ENCODE measurements around the gene SLC39A8. TPM values are rescaled to one million over a fixed set of nuclear protein-coding genes. Genes with fewer than 3 reads are reported as not detected.

Gene SLC39A8
- total and polyA plus RNA-seq, 9 of the 15 experiments (the other 6 are each of a cell fraction or from before 2014, with no cell fraction given), result 8.2 to 30.3 (median 25.0) TPM

DNA sequence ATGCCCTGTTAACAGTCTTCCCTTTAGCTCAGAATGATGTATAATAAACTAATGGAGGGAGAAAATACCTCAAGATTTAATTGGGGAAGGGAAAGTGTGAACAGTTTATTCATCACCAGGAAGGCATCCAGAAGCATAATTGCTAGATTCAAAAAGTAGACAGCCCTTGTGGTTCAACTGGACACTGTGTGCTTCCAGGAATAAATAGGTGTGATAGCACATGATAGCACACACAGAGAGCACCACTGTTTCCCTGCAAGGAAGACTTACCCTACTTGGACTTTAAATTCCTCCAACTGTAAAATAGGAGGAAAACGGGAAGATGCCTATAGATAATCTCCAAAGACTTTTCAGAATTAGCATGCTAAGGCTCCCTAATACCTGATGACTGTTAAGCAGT is 27.8 kb downstream of the SLC39A8 start:
- no peak for FAIRE-seq
- Histone ChIP-seq H3K27me3 (ENCODE audit: control insufficient read depth in 2 of 2, insufficient read depth in 2 of 2, low read length in 2 of 2) (no peaks in the 10 kb centered on the region), H4K20me1 (replicated peaks; ENCODE audit: control insufficient read depth, insufficient read depth, low read length) (no peaks in the 10 kb centered on the region), H3K4me3 (no peak overlapping the region), H3K4me2 (ENCODE audit: insufficient read depth, low read length) (no peak overlapping the region), H3K9me1 (ENCODE audit: control insufficient read depth, insufficient read depth, low read length) (no peaks in the 10 kb centered on the region), H2AFZ (ENCODE audit: low read depth, low read length) (no peak overlapping the region), H3K79me2 (ENCODE audit: control insufficient read depth, insufficient read depth, low read length) (no peaks in the 10 kb centered on the region), H3K9ac (ENCODE audit: insufficient read depth in 1 of 2, low read depth in 2 of 2, low read length in 2 of 2) (no peak overlapping the region), H3K27ac (ENCODE audit: extremely low read depth, low read depth, low read length) (no peak overlapping the region), H3K36me3 (ENCODE audit: control insufficient read depth, insufficient read depth, low read length) (no peaks in the 10 kb centered on the region), H3K4me1 (replicated peaks in 1 of 2; ENCODE audit: control insufficient read depth in 2 of 2, insufficient read depth in 2 of 2, low read length in 2 of 2) (peaks cover 0 to 2% of the 10 kb centered on the region in 2 experiments; a peak in 1 of 5 replicates), H3K9me3 (replicated peaks; ENCODE audit: control insufficient read depth, insufficient read depth, low read depth, low read length) (no peaks in the 10 kb centered on the region)
- POLR2A ChIA-PET, result no interaction called here
- CTCF ChIA-PET (ENCODE audit: low intra/inter-chr PET ratio), result no interaction called here
- no peak for DNase-seq (ENCODE audit: extremely low read depth in 1 of 4, low spot score in 3 of 4)
- 0 out of 3 replicates have a peak, but pooled peaks have one; percentile 39 for ATAC-seq
- no TSS peak for BruUV-seq (replicated peaks)
- no peak for TF ChIP-seq NFXL1 (CRISPR knock-in tag; IDR thresholded peaks at IDR 0.05)
- no peak for TF ChIP-seq SP2 (IDR thresholded peaks at IDR 0.05; ENCODE audit: extremely low read depth, low read depth, low read length, poor library complexity, severe bottlenecking)
- TF ChIP-seq, protein P1, sequence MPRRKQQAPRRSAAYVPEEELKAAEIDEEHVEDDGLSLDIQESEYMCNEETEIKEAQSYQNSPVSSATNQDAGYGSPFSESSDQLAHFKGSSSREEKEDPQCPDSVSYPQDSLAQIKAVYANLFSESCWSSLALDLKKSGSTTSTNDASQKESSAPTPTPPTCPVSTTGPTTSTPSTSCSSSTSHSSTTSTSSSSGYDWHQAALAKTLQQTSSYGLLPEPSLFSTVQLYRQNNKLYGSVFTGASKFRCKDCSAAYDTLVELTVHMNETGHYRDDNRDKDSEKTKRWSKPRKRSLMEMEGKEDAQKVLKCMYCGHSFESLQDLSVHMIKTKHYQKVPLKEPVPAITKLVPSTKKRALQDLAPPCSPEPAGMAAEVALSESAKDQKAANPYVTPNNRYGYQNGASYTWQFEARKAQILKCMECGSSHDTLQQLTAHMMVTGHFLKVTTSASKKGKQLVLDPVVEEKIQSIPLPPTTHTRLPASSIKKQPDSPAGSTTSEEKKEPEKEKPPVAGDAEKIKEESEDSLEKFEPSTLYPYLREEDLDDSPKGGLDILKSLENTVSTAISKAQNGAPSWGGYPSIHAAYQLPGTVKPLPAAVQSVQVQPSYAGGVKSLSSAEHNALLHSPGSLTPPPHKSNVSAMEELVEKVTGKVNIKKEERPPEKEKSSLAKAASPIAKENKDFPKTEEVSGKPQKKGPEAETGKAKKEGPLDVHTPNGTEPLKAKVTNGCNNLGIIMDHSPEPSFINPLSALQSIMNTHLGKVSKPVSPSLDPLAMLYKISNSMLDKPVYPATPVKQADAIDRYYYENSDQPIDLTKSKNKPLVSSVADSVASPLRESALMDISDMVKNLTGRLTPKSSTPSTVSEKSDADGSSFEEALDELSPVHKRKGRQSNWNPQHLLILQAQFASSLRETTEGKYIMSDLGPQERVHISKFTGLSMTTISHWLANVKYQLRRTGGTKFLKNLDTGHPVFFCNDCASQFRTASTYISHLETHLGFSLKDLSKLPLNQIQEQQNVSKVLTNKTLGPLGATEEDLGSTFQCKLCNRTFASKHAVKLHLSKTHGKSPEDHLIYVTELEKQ (CRISPR knock-in tag; IDR thresholded peaks at IDR 0.05), result no peak
- TF ChIP-seq, protein P2, sequence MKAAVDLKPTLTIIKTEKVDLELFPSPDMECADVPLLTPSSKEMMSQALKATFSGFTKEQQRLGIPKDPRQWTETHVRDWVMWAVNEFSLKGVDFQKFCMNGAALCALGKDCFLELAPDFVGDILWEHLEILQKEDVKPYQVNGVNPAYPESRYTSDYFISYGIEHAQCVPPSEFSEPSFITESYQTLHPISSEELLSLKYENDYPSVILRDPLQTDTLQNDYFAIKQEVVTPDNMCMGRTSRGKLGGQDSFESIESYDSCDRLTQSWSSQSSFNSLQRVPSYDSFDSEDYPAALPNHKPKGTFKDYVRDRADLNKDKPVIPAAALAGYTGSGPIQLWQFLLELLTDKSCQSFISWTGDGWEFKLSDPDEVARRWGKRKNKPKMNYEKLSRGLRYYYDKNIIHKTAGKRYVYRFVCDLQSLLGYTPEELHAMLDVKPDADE (conservative IDR thresholded peaks at IDR 0.05; ENCODE audit: control insufficient read depth, low read depth, low read length), result no peak
- TF ChIP-seq ZNF124 (CRISPR knock-in tag; IDR thresholded peaks at IDR 0.05), result no peak
- TF ChIP-seq ZNF12 (CRISPR knock-in tag; IDR thresholded peaks at IDR 0.05), result no peak
- TF ChIP-seq ZNF41 (CRISPR knock-in tag; conservative IDR thresholded peaks at IDR 0.05), result no peak
- TF ChIP-seq ARNT (IDR thresholded peaks at IDR 0.05), result no peak
- TF ChIP-seq YBX1 (IDR thresholded peaks at IDR 0.05), result no peak
- no peak for TF ChIP-seq YY1 (IDR thresholded peaks at IDR 0.05; ENCODE audit: borderline replicate concordance in 1 of 3, control insufficient read depth in 1 of 3, extremely low read depth in 1 of 3, insufficient read depth in 3 of 3, insufficient read length in 1 of 3, insufficient replicate concordance in 2 of 3, low read depth in 1 of 3, low read length in 2 of 3)
- TF ChIP-seq PCBP1 (IDR thresholded peaks at IDR 0.05; ENCODE audit: low read depth, low read length, poor library complexity, severe bottlenecking), result no peak
- no peak for TF ChIP-seq SIN3B (IDR thresholded peaks at IDR 0.05; ENCODE audit: low read depth)
- in situ Hi-C loops (cut with MboI), result no loop called here
- intact Hi-C loops (cut with micrococcal nuclease), result no loop called here
- 26% methylated on average over 1 of the region's 1 CpG for WGBS (ENCODE audit: insufficient coverage, low coverage, missing lambda C conversion rate)
